Panc1 (cell line): Measurements from ENCODE around the gene UPK1A.

Experiments
- CTCF ChIP-seq: fragments of 450-650 bp; IDR thresholded peaks from 2 replicates; pipeline ENCODE4 v1.5.1; 2017; ENCODE audit warnings: mild to moderate bottlenecking
- POLR2AphosphoS5 ChIP-seq: IDR thresholded peaks from 2 replicates; pipeline ENCODE4 v1.6.1; 2012; ENCODE audit warnings: mild to moderate bottlenecking, low read depth, low read length, moderate library complexity
- REST ChIP-seq, 2 experiments: IDR thresholded peaks; 2 replicates each; pipeline ENCODE4 v1.6.1; 2011 to 2012; ENCODE audit warnings: low read depth in 2 of 2, control low read depth in 1 of 2, low read length in 1 of 2, mild to moderate bottlenecking in 1 of 2, moderate library complexity in 1 of 2; ENCODE audit not compliant: insufficient read depth in 1 of 2
- SIN3A ChIP-seq: IDR thresholded peaks from 2 replicates; pipeline ENCODE4 v1.6.1; 2012; ENCODE audit warnings: low read depth, mild to moderate bottlenecking, low read length, moderate library complexity, borderline replicate concordance; ENCODE audit not compliant: insufficient read depth
- TCF7L2 ChIP-seq: IDR thresholded peaks from 2 replicates; pipeline ENCODE4 v1.6.1; 2011; ENCODE audit warnings: mild to moderate bottlenecking, low read depth, low read length, inconsistent platforms

GRCh38 chr19:35669566-35669965 lies 3.2 kb downstream of the UPK1A start:
- TF ChIP-seq CTCF (no peak), REST (IDR thresholded peaks at IDR 0.05; ENCODE audit: insufficient read depth in 1 of 2, low read depth in 2 of 2, low read length in 1 of 2) (no peak), POLR2AphosphoS5 (no peak), TCF7L2 (no peak), SIN3A (no peak)
